GM19238 (cell line): ENCODE measurements around the gene IQSEC3.

Source experiments
- DNase-seq: peaks from one replicate; pipeline ENCODE4 v3.0.0; 2011; ENCODE audit warnings: low spot score; ENCODE audit not compliant: insufficient read length

Gene IQSEC3

DNA sequence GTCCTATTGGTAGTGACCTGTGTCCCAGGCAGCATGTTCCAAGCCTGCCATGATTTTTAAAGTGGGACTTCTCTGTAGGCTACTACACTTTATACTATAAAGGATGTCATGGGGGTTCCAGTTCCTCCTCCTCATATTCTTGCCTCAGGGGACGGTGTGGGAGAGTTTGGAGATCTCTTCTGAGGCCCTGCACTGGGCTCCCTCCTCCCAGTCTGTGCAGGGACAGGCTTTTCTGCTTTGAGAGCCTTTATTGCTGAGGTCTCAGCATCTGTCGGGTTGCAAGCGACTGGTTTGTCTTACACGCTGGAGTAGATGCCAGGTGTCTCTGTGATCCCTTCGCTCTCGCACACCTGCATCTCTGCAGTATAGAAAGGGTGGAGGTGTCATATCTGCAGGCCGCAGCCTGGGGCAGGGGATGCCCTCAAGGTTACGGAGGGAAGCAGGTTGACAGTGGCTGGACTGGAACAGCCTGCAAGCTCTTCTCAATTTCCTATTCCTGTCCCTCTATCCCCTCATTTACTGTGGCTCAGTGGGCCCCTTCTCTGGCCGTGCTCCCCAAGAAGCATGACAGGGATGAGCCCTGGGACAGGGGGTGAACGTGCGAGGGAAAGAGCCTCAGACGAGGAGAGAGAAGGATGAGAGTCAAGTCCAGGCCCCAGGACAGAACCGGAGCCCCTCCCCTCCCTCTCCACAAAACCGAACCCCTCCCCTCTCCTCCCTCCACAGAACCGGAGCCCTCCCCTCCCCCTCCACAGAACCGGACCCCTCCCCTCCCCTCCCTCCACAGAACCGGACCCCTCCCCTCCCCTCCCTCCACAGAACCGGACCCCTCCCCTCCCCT lies 96.1 kb downstream of the IQSEC3 start:
- DNase-seq, result no peak

DNA sequence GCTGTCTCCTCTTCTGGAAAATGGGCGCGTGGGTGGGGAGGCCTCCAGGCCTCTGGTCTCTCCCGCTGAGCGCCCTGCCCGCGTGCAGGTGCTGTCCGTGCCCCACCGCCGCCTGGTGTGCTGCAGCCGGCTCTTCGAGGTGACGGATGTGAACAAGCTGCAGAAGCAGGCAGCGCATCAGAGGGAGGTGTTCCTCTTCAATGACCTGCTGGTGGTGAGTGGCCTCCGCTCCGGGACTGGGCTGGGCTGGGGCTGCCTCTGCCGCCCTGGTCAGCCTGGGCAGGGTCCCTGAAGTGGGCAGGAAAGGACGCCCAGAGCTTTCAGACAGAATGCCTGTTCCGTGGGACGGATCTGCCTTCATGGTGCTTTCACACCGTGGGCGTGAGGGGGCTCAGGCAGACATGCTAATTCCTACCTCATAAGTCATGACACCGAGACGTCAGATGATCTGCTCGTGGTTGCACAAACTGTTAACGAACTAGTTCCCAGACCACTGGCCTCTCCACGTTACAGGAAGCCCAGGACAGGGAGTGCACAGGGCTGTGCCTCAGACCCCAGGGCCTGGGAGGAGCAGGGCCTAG lies 96.9 kb downstream of the IQSEC3 start:
- no peak for DNase-seq

DNA sequence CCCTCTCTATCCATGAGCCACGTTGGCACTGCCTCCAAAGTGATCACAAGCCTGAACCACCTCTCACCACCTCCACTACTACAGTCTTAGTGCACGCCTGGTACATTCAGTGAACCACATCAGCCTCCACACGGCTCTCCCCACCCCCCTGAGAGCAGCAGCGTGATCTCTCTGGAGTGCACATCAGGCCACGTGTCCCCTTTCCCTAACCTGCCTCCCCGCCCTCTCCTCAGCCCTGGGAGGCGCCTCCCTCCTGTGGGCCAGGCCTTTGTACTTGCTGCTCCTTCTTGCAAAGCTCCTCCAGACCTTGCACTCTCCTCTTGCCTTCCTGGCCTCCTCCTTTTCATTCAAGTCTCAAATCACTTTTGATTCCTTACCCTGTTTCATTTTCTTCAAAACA lies 97.6 kb downstream of the IQSEC3 start:
- DNase-seq, result no peak

DNA sequence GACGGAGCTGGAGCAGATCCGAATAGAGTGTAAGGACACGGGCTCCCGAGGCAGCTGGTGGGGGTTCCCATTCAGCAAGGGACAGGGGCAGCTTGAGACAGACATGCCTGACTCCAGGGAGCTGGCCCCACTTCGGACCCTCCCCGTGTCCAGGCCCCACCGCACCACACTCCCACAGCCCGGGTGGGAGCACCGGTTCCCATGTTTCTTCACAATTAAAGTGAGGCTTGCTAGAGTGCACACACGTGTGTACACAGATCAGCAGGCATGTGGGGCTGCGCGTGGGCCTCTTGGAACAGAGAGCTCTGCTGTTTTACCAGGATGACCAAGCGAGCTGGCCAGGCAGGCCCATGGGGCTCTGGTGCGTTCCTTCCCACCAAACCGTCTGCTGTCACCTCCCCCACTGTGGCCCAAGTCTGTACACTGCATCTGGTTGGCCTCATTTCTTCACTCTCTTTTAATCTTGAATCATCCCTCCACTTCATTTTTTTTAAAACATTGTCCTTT lies 99.3 kb downstream of the IQSEC3 start:
- DNase-seq, result no peak

DNA sequence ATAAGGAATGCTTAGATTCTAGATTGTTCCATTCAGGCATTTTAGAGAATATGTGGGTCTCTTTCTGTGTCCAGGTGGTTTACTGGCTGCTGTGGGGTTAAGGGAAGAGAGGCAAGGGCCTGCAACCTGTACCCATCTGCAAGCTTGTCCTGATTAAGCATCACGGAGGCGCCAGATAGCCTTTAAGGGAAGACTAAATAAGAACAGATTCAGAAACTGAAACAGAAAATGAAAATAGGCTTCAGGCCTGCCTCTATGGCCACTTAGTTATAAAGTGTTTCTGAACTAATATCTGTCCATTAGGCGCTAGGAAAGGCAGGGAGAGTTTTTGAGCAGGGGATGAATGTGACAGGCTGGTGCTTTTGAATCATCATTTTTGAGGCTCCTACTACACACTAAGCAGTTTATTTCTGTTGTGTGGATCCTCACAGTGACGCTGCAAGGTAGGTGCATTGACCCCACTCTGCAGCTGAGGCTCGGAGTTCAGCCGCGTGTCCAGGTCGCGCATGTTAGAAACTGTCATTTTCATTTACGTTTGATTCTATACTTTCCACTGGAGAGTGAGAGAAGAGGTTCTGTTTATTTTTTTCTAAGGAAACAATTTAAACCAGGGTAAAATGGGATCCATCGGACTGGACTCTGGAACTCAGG lies 100.0 kb downstream of the IQSEC3 start:
- no peak for DNase-seq

DNA sequence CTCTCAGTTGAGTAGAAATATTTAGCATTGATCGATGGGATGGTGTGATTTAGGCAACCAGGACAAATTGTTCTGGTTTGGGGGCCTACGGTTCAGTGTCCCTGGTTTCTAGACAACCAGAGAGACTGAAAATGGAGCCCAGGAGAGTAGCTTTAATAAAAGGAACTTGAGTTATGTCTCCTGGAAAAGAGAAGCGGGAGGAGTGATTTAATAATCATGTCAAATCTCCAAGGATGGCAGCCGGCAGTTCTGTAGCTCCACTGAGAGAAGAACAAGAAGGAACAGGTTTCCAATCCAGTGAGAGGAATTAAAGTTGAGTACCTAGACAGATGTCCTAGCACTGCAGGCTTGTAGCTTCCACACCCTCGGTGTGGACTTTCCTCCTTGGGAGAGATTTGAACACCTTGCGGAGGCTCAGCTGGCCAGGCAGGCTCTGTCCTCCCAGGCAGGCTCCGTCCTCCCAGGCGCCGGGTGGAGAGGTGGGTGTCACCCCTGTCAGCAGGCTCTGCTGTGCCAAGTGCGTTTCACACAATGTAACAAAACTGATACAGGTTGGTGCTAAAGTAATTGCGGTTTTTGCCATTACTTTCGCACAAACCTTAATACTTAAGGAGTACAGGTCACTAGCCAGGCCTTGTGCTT lies 101.5 kb downstream of the IQSEC3 start:
- no peak for DNase-seq

DNA sequence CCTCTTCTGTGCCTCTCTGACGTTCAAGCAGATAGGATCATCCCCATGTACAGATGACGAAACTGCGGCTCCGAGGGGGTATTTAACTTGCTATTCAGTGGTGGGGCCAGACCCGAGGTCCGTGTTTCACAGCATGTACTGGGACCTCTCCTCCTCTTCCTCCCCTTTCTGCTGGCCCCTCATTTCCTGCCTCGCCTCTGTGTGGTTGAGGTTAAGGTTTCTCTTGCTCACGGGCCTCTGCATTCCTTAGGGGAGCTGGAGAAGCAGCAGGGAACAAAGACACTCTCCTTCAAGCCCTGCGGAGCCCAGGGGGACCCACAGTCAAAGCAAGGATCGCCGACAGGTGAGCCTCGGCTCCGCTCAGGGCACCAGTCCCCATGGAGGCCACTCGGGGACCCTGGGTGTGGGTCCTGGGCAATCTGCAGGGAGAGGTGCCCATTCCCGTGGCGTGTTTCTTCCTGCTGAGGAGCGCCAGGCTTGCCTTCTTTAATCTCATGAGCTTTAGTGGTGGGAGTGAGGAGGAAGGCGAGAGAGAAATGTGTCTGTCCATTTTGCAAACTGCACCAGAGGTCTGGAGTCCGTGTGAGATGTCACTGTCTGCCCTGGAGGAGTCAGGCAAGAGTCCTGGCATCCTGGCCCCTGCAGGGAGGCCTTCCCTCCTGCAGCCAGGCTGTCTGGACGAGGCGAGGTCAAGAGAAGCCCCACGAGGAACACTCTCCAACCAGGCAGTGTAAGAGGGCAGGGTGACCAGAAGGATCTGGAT lies 102.4 kb downstream of the IQSEC3 start:
- DNase-seq, result no peak

DNA sequence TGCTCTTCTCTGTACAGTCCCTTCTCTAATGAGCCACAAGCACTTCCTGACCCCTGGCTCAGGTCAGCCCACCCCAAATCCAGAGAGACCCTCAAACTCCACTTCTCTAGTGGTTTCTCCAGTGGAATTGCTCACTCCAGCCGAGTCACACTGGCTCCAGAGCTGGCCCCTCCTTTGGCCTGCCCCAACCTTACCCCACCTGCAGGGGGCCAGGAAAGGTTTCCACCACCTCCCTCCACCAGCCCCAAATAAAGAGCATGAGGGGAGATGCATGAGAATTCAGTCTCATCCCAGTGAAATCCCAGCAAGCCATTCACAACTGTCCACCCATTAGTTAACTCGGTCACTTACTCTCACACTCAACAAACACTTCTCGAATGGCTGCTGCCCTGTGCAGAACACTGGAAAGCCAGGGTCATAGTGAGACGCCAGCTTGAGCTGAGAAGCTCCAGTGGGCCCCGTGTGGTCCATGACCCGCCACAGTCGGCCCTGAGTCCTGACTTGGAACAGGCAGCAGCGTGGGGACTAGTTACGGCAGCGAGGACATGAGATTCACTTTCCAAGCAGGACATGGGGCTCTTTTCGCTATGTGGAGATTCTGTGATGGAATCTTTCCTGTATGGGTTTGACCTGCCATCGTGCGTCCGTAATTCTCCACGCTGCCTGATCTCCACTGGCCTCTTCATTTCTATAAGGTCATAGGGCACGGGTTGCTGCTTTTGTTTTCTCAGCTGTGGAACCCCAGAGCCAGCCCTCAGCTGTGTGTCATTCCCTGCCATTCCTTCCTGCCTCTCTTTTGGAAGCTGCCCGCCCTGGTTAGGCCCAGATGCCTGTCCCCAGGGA lies 103.2 kb downstream of the IQSEC3 start:
- no peak for DNase-seq

DNA sequence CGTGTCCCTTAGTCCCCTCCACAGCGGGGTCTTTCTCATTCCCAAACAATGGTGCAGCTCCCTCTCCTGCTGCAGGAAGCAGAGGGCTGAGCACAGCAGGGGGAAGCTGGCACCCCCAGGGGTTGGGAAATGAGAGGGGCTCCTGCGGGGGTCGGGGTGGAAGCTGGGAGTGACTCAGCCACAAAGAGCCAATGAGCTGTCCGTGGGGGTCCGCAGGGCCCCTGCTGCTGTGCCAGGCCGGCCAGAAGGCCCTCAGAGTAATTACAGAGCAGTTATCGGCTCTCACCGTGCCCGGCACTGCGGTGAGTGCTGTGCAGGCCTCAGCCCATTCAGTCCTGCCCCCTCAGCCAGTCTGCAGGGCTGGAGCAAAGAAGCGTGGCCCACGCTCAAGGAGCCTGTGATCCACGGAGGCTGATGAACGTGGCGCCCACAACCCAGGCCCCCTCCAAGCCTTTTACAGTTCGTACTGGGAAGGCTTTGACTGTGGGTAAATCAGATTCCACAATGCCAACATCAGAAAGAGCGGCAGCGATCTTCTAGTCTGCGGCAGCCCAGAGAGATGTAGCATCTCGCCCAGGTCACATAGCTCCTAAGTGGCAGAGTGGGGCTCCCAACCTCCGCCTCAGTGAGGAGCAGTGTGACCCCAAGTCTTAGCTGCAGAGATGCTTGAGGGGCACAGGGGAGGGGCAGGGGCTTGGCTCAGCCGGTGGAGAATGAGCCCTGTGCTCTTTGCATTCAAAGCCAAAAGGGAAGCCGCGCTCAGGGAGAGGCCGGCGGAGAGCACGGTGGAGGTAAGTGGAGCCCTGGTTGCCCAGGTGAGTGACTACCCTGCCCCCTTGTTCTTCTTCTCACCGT lies 104.0 kb downstream of the IQSEC3 start:
- no peak for DNase-seq

DNA sequence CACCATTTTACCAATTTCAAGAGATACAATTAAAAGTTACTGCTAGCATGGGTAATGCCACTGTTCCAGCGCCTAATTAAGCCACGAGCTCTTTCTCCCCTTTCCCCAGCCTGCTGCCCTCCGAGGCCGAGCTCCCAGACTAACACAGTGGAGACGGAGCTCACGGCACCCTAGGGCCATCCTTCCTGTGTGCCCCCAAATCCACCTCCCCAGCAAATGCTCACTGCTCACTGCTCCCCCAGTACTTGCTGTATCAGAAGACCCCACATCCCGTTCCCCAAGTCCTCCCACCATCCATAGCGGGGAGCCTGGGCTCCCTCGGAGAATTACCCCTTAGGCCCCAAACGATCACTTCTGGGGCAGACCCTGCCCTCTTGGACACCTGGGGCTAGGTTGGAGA lies 104.7 kb downstream of the IQSEC3 start:
- DNase-seq, result no peak

DNA sequence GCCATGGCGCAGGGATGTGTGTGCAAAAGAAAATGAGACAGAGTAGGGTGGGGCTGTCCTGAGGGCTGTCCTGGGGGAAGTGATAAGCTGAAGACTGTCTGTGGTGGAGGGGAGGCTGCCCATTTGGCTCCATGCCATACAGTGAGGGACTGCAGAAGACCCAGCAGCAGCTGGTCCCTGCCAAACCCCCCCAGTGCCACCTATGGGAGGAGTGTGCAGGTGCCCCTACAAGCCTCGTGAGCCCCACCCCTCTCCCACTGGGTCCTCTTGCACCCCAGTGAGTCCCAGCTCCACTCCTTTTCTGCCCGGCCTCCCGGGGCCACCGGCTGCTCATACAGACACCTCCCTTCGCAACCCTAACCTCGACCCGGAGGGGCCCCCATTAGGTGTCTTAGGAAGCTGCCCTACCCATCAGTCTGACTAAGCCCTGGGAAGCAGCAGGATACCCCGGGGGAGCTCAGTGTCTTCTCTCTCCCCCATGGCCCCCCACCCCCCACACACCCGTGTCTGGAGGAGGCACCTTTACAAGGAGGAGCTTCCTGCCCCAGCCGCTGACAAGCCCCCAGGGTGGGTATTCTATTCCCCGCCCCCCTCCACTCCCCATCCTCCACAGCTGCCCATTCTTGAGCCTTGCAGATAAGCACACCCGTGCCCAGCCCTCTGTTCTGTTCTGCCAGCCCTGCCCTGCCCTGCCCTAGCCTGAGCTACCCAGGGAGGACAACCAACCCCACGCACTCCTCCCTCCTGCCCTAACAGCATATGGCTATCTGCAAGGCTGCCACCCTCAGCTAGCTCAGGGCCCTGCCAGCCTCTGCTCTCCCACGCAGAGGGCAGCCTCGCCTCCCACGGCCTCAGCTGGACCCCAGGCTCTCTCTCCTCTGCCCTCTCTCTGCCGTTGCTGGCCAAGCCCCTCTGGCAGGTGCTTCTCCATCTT lies 105.4 kb downstream of the IQSEC3 start:
- no peak for DNase-seq

DNA sequence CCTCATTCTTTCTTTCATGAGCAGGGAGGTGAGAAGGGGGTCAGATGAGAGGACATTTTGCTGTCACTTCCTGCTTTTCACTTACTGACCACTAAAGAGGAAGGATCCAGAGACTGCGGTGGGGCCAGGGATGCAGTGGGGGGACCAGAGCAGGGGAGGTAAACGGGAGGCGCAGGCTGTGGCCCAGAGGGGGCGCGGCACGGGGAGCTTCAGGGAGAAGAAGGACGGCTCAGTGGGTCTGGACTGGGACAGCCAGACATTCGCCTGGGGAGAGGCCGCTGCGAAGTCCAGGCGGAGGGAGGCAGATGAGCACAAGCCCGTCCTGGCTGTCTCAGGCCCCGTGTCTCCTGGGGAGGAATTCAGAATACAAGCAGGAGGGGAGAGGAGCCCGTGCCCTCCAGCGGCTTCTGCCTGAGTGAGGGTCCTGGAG lies 106.2 kb downstream of the IQSEC3 start:
- DNase-seq, result no peak

DNA sequence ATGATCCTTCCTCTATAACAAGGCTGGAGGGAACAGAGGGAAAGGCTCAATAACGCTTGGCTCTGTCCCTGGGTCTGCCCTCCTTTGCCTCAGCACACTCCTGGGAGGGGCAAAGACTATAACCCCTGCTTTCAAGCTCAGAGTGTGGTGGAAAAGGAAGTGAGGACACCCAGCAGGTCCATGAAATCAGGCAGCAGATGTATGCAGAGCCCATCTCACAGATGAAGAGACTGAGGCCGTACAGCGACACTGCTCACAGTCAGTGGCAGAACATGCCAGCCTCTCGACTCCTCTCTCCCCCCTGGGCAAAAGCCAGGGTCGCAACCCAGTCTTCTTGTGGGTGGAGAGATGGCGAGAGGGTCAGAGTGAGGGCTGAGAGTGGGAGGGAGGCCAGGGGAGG lies 107.6 kb downstream of the IQSEC3 start:
- DNase-seq, result no peak

DNA sequence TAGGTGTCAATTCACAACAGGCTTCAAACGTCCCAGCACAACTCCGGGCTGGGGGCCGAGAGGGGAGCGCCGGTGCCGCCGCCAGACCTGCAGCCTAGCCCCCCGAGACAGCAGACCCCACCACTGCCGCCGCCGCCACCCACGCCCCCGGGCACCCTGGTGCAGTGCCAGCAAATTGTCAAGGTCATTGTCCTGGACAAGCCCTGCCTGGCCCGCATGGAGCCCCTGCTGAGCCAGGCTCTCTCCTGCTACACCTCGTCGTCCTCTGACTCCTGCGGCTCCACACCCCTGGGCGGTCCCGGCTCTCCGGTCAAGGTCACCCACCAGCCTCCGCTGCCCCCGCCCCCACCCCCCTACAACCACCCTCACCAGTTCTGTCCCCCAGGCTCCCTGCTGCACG lies 108.0 kb downstream of the IQSEC3 start:
- no peak for DNase-seq

DNA sequence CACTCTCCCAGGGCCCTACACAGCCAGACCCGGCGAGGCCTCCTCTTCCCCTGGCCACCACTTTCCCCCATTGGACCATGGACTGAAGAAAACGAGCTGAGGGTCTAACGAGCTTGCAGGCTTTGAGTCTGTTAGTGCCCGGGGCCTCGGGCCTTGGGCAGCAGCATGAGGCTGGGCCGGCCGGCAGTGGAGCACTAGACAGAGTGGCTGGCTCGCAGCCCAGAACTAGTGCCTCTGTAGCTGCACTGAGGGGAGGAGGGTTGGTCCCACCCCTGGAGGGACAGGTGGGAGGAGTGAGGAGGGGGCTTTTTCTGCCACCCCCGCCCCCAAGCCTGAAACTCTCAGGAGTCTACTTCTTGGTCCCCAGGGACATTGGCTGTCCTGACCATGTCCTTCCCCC lies 108.7 kb downstream of the IQSEC3 start:
- DNase-seq, result no peak

DNA sequence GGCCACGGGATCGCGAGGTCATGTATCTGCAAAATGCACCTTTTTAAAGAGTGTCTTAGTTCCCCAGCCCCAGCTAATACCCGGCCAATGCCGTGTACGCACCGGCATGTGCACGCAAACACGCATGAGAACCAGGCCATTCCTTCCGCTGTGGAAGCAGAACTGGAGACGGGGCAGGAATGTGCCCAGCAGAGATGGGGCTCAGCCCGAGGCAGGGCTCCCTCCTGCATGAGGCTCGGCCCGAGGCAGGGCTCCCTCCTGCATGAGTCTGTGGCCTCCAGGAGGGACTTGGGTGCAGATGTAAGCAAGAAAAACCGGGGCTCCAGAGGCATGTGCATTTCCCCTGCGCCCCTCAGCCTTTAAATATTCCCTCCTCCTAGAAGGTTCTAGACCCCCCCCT lies 109.2 kb downstream of the IQSEC3 start:
- no peak for DNase-seq

DNA sequence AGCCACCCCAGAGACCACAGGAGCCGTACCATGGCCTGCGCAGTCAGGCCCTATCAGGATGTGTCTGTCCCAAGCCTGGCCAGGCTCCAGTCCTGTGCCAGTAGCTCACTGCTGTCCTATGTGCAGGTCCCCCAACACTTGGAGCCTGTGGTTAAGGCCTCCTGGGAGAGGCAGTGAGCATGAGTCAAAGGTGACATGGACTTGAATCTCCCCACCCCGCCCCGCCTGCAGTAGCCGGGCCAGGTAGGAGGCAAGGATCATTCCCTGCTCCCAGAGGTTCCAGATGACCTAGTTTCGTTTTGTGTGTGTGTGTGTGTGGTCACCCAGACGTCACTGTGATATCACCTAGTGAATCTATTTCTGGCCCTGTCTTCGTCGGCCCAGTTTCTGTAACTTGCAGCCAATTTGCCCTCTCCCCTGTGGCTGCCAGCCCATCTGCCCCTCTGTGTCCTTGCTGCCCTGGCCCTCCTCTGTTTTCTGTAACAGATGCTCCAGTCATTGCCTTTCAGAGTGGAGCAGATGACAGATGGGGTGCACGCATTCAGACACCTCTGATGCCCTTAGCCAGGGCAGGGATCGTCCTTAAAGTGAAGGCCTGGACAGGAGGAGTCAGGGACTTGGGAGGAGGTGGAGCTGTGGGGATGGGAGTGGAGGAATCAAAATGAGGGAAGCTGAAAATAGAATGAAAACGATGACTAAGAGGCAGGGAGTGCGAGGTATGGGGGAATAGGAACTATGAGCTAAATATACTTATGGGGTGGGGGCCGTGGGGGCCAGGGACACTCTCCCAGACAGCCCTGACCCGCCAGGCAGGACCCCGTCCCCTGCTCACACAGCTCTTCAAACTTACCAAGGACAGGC lies 110.0 kb downstream of the IQSEC3 start:
- DNase-seq, result no peak
